Astrocyte (in vitro differentiated cells and primary cell): Measurements from ENCODE around the gene AIPL1.

Experiments used
- EZH2 ChIP-seq: IDR thresholded peaks from 2 replicates; pipeline ENCODE4 v1.6.1; 2012; ENCODE audit warnings: mild to moderate bottlenecking, low read length, inconsistent platforms; ENCODE audit not compliant: insufficient read depth
- TF ChIP-seq, protein P1 (sequence below): IDR thresholded peaks from 2 replicates; pipeline ENCODE4 v1.5.1; 2011; ENCODE audit warnings: low read depth, mild to moderate bottlenecking, inconsistent platforms, low read length, moderate library complexity; ENCODE audit not compliant: insufficient read depth

DNA sequence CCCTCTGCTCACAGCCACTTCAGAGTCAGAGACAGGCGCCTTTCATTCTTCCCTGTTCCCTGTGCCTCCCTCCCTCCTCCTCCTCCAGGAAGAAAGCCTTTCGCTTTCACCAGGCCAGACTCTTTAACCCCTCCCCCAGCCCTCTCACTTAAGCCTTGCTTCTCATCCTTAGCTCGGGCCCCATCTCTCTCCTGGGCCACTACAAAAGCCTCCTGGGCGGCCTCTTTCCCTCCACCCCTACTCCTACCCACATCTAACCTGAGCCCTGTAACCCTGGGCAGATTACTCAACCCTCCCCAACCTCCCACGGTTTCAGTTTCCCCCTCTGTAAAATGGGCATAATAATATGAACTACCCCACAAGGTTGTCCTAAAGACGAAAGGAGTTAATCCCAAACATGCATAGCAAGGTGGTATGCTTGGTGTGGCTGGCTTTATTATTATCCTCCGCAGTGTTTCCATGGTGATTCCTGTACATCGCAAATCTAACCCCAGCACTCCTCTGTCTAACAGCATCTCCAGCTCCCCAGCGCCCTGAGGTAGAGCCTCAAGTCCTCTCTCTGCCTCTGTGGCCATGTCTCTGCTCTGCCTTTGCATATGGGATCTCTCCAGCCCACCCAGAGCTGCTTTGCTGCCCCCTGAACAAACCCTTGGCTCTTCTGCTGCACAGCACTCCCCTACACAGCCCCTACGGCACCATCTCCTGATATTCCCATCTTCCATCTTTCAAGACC is 27.0 kb upstream of the AIPL1 start:
- TF ChIP-seq, protein P1, sequence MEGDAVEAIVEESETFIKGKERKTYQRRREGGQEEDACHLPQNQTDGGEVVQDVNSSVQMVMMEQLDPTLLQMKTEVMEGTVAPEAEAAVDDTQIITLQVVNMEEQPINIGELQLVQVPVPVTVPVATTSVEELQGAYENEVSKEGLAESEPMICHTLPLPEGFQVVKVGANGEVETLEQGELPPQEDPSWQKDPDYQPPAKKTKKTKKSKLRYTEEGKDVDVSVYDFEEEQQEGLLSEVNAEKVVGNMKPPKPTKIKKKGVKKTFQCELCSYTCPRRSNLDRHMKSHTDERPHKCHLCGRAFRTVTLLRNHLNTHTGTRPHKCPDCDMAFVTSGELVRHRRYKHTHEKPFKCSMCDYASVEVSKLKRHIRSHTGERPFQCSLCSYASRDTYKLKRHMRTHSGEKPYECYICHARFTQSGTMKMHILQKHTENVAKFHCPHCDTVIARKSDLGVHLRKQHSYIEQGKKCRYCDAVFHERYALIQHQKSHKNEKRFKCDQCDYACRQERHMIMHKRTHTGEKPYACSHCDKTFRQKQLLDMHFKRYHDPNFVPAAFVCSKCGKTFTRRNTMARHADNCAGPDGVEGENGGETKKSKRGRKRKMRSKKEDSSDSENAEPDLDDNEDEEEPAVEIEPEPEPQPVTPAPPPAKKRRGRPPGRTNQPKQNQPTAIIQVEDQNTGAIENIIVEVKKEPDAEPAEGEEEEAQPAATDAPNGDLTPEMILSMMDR: no peak
- TF ChIP-seq EZH2: no peak
